ENCODE data around the gene PTPRM. TPM values are rescaled to one million over a fixed set of nuclear protein-coding genes. Genes with fewer than 3 reads are reported as not detected.
"Not testable (repeated sequence)": the region's sequence is repeated elsewhere in the genome, so short reads cannot be mapped to it uniquely, and the experiment has no call there.

Gene PTPRM
- total RNA-seq, 1 experiment from 2014 or later, result 1.4 TPM

DNA sequence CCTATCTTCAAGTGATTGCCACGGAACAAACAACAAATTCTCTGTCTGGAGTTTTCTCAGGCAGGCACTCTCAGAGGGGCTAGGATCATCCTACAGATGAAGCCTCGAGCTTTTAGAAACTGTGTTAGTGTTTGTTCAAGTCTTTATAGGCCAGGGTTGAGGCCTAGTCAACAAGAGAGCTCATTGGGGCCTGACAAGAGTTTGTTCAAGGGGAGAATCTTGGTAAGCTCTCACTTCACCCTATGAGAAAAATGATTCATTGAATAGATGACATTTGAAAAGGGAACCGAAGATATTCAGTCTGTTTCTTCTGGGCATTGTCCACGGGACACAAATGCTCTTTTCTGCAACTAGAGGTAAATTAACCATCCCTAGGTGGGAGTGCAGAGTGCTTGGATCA lies 476.9 kb downstream of the PTPRM start:
- DNase-seq (ENCODE audit: low spot score), result no peak

DNA sequence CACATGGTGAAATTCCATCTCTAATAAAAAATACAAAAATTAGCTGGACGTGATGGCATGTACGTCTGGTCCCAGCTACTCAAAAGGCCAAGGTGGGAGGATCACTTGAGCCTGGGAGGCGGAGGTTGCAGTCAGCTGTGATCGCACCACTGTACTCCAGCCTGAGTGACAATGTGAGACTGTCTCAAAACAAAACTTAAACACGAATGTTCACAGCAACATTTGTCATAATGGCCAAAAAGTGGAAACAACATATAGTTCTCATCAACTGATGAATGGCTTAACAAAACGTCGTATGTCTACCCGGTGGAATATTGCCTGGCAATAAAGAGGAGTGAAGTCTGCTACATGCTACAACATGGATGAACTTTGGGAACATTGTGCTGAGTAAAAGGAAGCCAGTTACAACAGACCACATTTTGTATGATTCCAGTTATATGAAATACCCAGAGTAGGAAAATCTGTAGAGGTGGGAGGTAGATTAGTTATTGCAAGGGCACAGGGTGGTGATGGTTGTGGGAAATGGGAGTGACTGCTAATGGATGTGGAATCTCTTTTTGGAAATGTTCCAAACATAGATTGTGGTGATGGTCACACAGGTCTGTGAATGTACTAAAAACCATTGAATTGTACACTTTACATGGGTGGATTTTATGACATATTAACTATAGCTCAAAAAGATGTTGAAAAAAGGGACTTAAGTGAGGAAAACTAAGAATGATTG lies 478.2 kb downstream of the PTPRM start:
- no peak for DNase-seq (ENCODE audit: low spot score)

DNA sequence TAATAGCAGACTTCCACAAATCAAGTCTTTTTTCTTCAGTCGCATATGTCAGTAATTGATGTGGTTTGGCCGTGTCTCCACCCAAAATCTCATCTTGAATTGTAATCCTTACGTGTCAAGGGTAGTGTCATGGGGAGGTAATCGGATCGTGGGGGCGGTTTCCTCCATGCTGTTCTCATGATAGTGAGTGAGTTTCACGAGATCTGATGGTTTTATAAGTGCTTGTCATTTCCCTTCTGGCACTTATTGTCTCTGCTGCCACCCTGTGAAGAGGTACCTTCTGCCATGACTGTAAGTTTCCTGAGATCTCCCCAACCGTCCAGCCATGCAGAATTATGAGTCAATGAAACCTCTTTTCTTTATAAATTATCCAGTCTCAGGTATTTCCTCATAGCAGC lies 478.8 kb downstream of the PTPRM start:
- DNase-seq (ENCODE audit: low spot score), result no peak

DNA sequence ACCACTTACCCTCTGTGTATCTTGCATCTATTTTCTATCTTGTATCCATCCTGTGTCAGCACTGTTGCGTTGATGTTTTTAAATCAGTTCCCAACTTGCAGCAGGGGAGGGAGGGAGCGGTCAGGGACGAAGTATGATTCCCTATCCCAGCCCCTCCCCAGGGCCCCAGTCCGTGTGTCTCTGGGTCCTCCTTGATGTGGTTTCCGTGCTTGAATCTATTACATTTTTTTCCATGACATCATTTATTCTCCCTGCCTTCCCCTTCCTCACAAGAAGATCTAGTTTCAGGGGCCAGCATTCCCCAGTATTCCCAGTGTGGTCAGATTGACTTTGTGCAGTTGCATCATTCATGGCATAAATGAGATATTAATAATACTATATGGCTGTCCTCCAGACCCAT lies 479.3 kb downstream of the PTPRM start:
- DNase-seq (ENCODE audit: low spot score), result no peak

DNA sequence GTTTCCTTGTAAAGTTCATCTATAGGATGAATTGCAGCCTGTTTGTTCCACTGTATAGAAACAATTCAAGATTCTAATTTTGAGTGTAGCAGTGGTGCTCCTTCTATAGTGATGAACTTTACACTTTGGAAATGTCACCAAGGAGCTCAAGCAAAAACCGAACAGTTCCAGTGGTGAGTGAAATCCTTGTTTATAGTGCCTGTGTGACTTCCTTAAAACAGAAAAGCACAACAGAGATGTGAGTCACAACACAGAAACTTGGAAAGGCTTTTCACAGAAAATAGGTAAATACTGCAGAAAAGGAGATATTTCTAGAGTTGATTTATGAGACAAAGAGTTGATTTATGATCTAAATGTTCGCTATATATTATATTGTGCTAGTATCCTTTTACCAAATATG lies 482.0 kb downstream of the PTPRM start:
- DNase-seq (ENCODE audit: low spot score), result no peak

DNA sequence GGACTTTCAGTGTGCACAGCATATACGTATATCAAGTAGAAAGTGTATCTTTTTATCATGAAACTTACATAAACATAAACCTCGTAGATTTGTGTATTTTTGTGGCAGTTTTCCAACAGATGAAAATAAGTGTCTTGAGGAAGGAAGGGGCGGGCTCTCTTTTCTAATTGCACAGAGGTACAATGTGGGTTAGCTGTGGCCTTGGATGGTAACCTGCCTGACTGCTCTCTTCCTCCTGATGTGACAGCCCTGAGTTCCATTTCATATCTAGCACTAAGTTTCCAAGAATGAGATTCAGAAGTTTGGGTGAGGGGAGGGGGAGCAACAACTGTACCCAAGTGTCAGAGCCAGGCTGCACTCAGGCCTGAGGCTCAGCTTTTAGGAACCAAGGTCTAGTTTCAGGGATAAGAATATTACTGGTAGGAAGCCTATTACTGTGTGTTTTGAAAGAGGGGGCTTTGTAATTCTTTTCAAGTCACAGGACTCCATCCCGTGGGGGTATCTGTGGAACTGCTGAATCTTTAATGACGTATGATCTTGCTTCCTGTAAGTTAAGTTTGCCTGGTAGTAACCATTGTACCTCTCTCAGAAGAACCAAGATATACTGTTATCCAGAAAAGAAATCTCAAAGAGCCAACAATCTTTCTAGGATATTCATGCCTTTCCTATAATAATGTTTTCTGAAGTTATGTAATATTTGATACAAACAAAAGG lies 483.7 kb downstream of the PTPRM start:
- no peak for DNase-seq (ENCODE audit: low spot score)

DNA sequence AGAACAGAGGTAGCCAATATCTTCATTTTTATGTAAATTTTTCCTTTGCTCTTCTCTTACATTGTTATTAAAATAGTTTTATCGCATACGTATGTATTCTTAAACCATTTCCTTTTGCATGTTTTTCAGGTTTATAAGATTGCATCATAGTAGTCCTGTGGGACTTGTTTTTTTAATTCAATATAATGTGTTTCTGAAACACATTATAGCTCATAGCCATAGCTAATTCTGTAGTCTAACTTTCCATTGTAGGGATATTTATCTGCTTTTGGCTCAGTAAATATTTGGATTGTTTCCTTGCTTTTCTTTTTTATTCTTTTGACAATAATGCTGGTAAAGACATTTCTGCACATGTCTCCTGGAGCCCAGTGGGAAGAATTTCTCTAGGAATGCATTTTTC lies 484.3 kb downstream of the PTPRM start:
- DNase-seq (ENCODE audit: low spot score), result no peak

DNA sequence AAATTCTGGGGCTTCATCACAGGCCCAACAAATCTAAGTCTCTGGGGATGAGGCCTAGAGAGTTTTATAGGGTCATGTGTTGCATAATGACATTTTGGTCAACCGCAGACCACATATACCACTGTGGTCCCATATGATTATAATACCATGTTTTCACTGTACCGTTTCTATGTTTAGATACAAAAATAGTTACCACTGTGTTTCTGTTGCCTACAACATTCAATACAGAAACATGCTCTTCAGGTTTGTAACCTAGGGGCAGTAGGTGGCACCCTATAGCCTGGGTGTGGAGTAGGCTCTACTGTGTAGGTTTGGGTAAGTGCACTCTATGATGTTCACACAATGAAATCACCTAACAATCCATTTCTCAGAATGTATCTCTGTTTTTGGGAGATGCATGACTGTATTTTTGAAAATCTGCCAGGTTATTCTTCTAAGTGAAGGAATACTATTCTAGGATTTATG lies 485.2 kb downstream of the PTPRM start:
- DNase-seq (ENCODE audit: low spot score), result peak; percentile 16

DNA sequence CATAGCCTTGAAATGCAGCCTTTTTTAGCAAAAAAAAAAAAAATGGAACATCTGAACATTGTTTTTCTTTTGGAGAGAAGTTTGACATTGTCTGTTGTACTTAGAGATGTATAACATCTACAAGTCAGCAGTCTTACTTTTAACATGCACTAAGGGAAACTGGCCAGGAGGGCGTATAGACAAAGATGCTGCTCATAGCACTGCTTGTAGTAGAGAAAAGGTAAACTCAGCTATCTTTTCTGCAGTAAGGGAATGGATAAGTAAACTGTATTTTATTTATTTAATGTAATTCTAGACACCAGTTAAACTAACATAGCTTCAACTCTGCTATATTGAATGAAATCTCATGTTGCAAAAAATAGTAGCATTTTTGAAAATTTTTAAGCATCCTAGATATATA lies 489.6 kb downstream of the PTPRM start:
- no peak for DNase-seq (ENCODE audit: low spot score)

DNA sequence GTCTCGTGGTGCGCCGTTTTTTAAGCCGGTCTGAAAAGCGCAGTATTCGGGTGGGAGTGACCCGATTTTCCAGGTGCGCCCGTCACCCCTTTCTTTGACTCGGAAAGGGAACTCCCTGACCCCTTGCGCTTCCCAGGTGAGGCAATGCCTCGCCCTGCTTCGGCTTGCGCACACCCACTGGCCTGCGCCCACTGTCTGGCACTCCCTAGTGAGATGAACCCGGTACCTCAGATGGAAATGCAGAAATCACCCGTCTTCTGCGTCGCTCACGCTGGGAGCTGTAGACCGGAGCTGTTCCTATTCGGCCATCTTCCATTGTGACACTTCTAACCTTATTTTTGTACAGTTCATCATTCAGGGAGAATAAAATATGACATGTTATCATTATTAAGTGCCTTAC lies 496.0 kb downstream of the PTPRM start:
- not testable (repeated sequence) for DNase-seq (ENCODE audit: low spot score)

DNA sequence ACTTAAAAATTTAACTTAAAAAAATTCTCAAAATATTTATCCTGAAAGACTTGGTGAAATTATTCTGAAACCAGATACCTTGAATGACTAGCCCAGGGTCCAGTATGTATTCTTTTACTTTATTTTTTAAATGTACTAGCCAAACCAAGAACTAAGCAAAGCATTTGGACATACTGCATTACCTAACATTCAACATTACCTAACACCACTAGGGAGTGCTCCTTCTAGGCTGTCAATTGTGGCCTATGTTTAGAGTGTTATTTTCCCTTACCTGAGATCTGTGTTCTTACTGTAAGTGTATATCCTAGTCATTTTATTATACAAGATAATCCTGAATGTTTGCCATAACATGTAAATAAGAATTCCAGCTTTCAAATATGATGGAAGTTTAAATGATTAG lies 496.6 kb downstream of the PTPRM start:
- DNase-seq (ENCODE audit: low spot score), result no peak

DNA sequence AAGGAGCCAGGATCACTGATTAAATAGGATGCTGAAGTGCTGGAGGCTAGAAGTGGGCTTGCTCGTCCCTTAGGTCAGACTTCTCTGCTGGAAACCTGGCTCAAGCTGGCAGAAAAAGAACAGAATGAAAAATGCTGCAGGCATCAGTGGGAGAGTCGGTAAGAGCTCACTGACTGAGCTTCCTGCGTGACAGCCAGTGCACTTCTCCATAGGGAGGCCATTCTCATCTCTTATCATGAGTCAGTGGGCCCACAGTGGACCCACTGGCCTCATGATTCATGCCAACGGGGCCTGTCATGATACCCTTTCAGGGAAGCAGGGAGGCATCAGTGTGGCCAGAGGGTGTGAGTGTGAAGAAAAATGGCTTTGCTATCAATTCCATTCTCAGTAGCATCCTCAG lies 498.2 kb downstream of the PTPRM start:
- DNase-seq (ENCODE audit: low spot score), result no peak

DNA sequence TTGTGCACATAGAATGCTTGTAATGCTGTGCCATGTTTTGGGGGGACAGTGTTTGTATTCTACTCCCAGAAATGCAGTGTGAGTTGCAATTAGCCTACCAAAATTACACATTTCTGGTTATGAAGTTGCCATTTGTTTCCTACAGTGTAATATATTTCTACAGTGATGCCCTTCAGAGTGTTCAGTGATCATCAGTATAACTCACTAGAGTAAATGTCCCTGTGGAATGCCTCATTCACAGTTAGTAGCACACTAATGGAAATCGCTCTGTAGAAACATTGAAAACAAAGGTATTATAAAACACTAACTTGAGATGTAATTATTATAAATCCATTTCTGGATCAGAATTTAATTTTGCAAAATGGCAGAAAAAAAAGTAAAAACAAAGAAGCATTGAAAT lies 498.7 kb downstream of the PTPRM start:
- DNase-seq (ENCODE audit: low spot score), result no peak

DNA sequence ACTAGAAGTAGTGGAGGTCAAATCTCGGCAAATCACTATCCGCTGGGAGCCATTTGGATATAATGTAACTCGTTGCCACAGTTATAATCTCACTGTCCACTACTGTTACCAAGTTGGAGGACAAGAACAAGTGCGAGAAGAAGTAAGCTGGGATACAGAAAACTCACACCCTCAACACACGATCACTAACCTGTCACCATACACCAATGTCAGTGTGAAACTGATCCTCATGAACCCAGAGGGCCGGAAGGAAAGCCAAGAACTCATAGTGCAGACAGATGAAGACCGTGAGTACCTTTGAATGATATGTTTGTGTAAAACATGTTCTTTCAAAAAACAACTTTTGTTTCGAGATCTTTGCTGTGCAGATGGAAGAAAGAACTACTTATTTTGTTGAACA lies 502.6 kb downstream of the PTPRM start:
- no peak for DNase-seq (ENCODE audit: low spot score)

DNA sequence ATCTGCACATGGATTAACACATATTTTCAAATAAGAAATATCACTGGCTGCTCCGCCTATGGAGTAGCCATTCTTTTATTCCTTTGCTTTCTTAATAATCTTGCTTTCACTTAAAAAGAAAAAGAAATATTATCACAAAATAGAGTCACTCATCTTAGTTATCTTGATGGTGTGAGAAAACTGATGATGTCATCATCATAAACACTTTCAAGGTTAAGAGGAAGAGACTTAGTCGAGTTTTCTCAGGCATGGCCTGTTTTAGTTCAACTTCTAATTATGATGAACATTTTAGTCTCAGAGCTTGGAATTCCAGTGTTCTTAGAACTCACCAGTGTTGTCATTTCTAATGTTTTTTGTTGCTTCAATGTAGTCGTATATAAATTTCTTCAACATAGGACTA lies 506.1 kb downstream of the PTPRM start:
- no peak for DNase-seq (ENCODE audit: low spot score)

DNA sequence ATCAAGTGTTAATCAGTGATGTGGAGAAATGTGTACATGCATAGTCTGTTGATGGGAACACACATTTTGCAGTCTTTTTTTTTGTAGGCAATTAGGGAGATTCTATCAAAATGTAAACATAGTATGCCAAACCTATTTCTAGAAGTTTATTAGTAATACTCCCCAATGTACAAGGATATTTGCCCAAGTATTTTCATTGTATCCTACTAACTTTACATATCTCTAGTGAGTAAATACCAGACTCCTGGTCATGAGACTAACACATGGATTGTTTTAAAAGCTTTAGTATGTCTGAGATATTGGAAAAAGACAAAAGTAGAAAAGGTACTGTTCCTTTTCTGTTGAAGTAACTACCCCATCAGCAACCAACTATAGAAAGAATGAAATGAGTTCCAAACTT lies 513.0 kb downstream of the PTPRM start:
- DNase-seq (ENCODE audit: low spot score), result no peak

DNA sequence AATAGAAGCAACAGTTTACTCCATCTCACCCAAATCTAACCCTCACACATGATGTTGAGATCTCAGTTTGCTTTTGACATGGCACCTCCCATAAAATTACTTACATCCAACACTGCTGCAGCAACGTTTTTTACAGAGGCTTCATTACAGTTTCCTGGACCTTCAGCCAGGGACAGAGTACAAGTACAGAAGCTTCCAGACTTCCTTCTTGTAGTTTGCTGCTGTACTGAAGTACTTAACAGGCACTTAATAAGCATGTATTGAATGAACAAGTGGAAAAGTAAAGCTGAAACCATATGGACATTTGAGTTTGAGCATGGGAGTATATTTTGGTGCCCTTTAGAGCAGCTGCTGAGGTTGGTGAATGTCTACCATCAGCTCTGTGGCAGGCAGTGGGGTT lies 514.2 kb downstream of the PTPRM start:
- DNase-seq (ENCODE audit: low spot score), result no peak

DNA sequence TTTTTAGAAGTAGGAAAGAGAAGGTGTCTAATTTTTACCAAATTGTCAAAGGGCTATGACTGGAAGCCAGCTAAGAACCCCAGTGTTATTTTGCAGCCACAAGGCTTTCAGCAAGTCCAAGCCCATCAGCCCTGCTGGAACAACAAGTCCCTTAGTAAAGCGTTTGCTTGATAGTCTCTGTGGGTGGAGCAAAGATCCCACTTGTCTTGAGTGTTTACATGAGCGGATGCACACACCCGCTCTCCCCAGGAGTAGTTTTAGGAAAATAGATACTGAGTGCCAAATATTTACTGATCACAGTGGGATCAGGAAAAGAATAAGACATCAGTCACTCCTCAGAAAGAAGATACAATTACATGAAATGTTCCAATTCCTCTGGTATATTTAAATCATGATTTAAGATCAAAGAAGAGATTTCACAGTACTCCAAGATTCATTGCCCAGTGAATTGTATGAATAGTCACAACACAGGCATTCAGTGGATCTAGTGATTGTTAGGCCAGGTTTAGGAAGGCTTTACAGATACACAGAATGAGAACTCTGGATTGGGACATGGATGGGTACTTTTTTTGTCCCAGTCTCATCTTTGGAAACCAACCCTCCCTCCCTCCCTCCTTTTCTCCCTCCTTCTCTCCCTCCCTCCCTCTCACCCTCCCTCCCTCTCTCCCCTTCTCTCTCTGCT lies 514.9 kb downstream of the PTPRM start:
- no peak for DNase-seq (ENCODE audit: low spot score)

DNA sequence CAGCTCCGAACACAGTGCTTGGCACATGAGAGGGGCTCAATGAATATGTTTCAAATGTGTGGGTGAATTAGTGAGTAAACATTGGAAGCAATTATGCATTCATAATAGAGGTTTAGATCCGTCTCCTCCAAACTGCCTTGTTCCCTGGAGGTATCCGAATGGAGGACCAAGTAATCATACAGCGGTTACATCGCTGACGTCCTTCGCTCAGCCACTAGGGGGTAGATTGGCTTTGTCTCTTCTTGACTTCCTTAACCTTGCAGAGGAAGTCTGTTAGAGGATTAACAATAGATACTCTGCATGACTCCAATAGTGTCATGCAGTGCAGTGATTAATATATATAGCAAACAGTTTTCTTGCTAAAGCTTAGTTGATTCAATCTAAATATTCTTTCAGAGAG lies 517.0 kb downstream of the PTPRM start:
- peak; percentile 68 for DNase-seq (ENCODE audit: low spot score)

DNA sequence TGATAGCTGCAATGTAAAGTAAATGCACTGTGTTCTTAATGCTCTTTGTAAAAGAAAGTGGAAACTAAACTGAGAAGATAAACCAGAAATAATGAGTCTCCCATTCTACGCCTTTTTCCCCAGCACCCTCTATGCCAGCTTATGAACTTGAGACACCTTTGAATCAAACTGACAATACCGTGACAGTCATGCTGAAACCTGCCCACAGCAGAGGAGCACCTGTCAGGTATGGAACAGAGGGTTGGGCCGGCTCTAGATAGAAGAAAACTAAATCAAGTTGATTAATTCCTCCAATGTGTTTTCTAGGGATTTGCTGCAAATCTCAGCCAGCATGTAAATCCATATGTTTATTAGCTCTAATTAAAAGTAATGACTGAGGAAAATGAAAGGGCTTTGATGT lies 521.5 kb downstream of the PTPRM start:
- no peak for DNase-seq (ENCODE audit: low spot score)

DNA sequence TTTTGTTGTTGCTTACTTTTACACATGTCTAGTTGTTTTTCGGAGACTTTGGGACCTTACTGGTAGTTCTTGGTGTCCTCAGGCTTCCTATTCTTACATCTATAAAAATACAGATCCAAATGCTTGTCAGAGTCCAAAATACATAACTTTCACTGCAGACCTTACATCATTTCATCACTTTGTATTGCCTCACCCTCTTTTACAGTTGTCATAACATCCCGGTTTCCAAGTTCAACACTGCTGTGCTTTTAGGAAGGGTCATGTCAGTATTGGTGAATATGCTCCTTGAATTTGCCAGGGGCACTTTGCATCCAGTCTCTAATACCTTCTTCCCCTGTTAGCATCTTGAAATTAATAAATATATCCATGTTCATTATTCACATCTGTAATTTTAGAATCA lies 523.9 kb downstream of the PTPRM start:
- DNase-seq (ENCODE audit: low spot score), result no peak

DNA sequence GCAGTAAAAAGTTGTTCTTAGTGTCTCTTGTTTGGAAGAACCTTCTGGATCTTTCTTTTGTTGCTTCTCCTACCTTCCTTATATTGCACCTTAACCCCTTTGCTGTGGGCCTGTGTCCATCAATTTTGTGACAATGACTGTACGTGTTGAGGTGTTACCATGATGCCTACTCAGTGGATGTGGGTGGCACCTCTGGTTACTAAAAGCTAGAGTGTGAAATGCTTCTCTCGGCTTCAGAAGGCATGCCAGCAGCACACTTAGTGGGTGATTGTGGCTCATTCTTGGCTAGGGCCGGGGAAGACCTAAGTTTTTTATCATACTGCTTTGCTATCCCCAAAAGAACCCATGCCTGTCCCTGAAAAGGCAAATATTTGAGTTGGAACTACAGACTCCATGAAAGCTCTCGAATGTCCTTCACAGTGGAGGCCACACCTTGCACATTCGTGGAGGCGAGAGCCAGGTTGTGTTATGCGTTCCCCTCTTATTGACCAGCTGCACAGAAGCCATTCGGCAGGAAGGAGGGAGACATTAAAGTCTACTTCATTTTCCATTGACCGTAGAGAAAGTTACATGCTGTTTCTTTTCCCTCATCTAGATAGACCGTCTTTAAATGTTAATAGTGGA lies 528.9 kb downstream of the PTPRM start:
- DNase-seq (ENCODE audit: low spot score), result no peak

Data from HT-29 (cell line).